T-helper 1 cell (primary cell): ENCODE measurements around the gene USP13.
"Not testable (repeated sequence)": the region's sequence is repeated elsewhere in the genome, so short reads cannot be mapped to it uniquely, and the experiment has no call there.

Source experiments
- DNase-seq, 5 donors: peaks; one replicate each; pipeline ENCODE4 v3.0.0-alpha.2; 2012 to 2020

The USP13 gene

DNA sequence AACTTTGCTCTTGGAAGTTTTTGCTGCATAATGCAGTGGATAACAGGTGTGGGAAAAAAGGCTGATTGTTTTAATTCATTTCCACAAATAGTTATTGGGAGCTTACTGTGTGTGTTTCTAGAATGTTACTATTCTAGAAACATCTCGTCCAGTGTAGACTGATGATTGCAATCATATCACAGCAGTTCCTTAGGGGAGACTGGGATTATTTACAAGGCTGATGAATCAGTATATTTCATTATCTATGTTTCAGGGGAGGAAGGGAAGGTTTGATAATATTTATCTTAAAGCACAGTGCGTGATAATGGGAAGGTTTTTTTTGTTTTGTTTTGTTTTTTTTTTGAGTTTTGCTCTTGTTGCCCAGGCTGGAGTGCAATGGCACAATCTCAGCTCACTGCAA is 2.4 kb downstream of the USP13 start:
- no peak for DNase-seq

DNA sequence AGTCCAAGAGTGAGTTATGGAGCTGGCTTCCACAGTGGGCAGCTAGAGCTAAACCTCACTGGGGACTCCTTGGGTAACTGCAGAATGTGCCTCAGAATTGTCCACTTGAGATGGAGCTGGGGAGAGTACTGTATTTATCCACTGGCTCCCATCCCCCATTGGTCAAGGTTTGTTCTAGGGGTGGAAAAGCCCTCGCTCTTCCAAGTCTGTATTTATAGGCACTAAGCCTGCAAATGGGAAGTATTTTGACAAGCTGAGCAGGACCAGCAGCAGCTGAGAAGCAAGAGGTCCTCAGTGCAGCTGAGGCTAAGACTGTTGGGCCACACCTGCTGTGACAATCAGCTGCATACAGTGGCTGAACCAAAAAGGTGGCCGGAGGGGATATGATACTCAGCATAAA is 5.8 kb downstream of the USP13 start:
- no peak for DNase-seq

DNA sequence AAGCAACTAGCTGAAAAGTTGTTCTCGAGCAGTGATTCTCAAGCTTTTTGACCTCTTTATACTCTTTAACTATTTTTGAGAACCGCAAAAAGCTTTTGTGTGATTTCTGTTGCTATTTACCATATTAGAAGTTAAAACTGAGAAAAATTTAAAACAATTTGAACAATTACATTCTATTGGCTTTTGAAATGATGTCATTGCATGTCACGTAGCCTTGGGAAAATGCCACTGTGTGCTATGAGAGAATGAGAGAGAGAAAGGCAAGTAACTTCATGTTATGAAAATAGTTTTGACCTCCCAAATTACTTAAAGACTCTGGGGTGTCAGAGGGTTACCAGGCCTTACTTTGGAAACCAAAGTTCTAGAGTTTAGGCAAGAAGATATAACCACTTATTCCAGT is 8.0 kb downstream of the USP13 start:
- no peak for DNase-seq

GRCh38 chr3:179661777-179662176 is 8.9 kb downstream of the USP13 start:
- DNase-seq, result no peak

GRCh38 chr3:179663093-179663492 is 10.3 kb downstream of the USP13 start:
- no peak for DNase-seq

DNA sequence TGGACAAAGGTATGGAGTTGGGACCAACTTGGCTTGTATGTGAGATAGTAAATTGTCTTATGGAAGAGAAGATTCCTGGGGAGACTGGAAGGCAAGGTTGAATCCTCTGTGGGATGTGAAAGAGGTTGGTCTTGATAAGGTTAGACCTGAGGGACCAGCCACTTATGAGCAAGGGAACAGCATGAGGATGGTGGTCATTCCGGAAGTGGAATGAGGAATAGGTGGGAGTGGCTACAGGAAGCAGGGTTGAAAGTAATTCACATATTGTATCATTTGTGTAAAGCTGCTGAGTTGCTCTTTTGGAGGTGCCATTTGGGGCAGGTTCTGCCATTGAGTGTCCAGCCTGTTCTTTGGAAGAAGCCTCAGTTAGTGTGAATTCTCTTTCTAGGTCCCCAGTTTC is 13.2 kb downstream of the USP13 start:
- no peak for DNase-seq

DNA sequence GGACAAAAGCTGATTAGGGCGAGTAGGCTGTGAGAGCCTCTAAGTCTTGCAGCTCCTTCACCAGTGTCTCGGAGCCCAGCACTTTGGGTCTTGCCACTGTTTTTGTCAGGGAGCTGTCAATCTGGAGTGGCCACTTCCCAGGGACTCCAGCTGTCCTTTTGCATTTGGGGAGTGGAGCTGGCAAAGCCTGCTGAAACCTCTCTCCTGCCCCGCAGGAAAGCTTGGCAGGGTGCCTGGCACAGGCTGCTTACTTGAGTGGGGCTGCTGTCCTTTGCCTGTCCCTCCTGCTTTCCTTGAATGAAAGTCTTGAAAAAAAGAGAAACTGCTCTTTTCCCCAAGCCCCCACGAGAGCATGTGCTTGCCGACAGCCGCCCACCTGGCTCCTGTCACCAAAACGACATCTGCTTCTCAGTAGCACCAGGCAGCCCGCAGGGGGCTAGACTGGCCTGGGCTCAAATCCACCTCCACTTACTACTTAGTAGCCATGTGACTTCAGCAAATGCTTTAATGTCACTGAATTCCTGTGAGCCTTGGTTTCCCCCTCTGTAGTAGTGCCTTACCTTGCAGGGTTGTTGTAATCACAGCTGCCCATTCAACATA is 13.7 kb downstream of the USP13 start:
- DNase-seq, result no peak

- DNase-seq, result no peak
Measured at GRCh38 chr3:179668429-179668828, 15.6 kb downstream of the USP13 start.

DNA sequence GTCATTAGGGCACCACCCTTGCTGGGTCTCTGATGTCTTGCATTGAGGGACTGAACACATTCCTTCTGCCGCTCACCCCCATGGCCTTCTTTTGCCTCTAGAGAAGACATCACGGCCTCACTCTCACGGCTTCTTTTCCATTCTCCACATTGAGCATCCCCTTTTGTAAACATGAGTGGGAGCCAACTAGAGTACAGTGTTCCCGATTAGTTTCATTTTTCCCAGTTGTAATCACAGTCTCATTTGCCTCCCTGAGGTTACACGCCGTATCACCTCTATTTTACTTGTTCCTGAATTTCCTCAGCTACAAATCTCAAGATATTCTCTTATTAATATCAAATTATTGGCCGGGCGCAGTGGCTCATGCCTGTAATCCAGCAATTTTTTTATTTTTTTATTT is 17.5 kb downstream of the USP13 start:
- no peak for DNase-seq

- DNase-seq, result no peak
Measured at GRCh38 chr3:179671309-179671708, 18.5 kb downstream of the USP13 start.

- no peak for DNase-seq
Measured at GRCh38 chr3:179671747-179672242, 19.0 kb downstream of the USP13 start.

- DNase-seq, result no peak
Measured at GRCh38 chr3:179672918-179673317, 20.1 kb downstream of the USP13 start.

GRCh38 chr3:179673523-179673922 is 20.7 kb downstream of the USP13 start:
- no peak for DNase-seq

- no peak for DNase-seq
Measured at GRCh38 chr3:179676081-179676480, 23.2 kb downstream of the USP13 start.

GRCh38 chr3:179677884-179678283 is 25.0 kb downstream of the USP13 start:
- DNase-seq, result no peak

DNA sequence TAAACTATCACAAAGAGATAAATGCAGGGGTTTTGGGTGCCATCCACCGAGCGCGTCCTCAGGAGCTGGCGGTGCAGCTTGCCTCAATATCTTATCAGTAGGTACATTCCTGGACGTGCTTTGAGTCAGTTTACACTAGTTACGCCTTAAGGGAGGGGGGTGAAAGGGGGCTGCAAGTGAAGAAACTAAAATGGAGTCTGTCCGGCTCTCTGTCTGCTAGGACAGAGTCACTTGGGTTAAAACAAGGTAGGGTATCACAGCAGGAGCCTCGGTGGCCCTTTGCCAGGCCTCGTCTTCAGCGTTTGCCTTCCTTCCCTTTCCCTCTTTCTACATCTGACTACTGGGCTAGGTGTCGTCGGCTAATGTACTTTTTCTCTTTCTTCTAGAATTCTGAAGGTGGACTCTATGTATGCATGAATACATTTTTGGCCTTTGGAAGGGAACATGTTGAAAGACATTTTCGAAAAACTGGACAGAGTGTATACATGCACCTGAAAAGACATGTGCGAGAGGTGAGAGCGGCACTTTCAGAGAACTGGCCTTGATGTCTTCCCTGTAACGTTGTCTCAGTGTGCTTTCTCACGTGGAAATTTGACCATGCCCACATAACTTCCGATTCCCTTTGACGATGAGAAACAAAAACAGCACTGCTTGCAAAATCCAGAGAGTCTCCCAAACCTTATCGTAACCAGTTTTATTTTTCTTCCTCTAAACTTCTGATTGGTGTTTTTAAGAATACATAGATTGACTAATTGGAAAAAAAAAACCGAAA is 28.8 kb downstream of the USP13 start:
- DNase-seq, result no peak

GRCh38 chr3:179682426-179683080 is 29.7 kb downstream of the USP13 start:
- no peak for DNase-seq

GRCh38 chr3:179683286-179683685 is 30.4 kb downstream of the USP13 start:
- DNase-seq, result not testable (repeated sequence)

- DNase-seq, result peak in 1 of 5 donors; percentile 55
Measured at GRCh38 chr3:179687967-179688535, 35.2 kb downstream of the USP13 start.

GRCh38 chr3:179688850-179689249 is 36.0 kb downstream of the USP13 start:
- no peak for DNase-seq

GRCh38 chr3:179694731-179695130 is 41.9 kb downstream of the USP13 start:
- no peak for DNase-seq

DNA sequence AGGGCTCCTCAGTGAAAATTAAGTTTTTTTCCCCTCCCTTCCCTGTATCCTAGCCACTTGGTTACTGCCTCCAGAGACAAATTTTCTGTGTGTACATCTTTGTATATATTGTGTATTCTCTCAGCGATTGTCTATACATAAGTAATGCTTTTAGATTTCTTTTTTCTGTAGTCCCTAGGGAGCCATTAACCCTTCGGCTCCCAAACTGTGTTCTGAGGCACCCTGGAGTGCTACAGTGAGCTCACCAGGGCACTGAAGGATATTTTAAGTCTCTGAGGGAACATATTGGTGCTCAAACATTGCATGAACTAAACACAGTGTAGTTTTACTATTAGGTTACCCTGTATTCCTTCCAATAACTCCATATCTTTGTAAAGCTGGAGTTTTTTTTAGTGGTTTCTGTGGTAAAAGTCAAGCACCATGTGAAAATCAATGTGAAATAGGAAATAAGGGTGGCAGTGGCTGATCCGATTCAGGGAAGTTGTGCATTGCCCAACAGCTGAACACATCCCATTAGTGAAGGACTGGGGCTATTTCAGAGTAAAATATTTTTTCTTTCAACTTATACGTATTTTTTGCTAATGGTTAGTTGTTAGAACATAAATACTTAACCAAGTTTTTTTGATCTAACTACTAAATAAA is 43.0 kb downstream of the USP13 start:
- DNase-seq, result no peak

DNA sequence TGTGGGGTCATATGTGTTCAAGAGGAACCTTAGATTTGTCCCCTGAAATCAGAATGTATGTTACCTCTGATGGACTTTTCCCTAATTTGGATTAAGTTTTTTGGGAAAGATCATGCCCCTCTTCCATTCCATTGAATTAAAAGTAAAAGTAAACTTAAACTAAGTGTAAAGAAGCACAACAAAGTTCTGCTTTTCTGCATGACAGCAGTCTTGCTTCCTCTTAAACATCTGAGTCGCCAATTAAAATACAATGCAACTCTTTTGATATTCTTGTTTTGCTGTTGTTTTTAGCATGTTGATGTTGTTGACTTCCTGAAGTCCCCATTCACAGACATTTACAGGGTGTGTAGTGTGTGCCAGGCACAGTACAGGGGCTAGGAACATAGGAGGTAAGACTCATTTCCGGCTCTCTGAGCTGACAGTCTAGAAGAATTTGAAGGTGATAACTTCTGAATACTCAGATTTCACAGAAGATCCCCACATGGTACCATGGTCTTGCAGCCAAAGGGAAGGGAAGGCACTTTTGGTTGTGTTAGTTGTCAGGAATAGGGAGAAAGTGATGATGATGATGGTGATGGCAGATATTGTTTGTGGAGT is 45.0 kb downstream of the USP13 start:
- DNase-seq, result no peak
